Sigmoid colon (tissue), 4 donors: ENCODE results near the gene RGS7.

Experiments
- CTCF ChIP-seq, 4 experiments: fragments of 450-650 bp in 3 of 4; fragments of 200-600 bp in 1 of 4; IDR thresholded peaks; one replicate each; pipeline ENCODE4 v1.5.1; 2016 to 2019; ENCODE audit warnings: antibody characterized with exemption in 4 of 4, mild to moderate bottlenecking in 3 of 4, moderate library complexity in 2 of 4
- EP300 ChIP-seq, 4 donors: sonication (generic); formaldehyde crosslinking; IDR thresholded peaks; one replicate each; pipeline ENCODE4 v1.6.1; 2017; ENCODE audit warnings: antibody characterized with exemption in 4 of 4
- POLR2A ChIP-seq, 2 donors: fragments of 450-650 bp; IDR thresholded peaks; one replicate each; pipeline ENCODE4 v1.6.1; 2016; ENCODE audit warnings: antibody characterized with exemption in 2 of 2, mild to moderate bottlenecking in 2 of 2, moderate library complexity in 2 of 2
- POLR2AphosphoS5 ChIP-seq, 4 donors: sonication (generic); formaldehyde crosslinking; IDR thresholded peaks; one replicate each; pipeline ENCODE4 v1.6.1; 2017; ENCODE audit warnings: antibody characterized with exemption in 4 of 4

- TF ChIP-seq CTCF (IDR thresholded peaks at IDR 0.05) (no peak), POLR2AphosphoS5 (IDR thresholded peaks at IDR 0.05) (no peak), POLR2A (IDR thresholded peaks at IDR 0.05) (no peak), EP300 (IDR thresholded peaks at IDR 0.05) (no peak)
Measured at GRCh38 chr1:240973875-240974274, 383.1 kb downstream of the RGS7 start.
